HG03460 (cell line): Measurements from ENCODE around the gene AUNIP.

Experiments used
- ATAC-seq: cut with Tn5 transposase; IDR thresholded peaks from one replicate; pipeline ENCODE4 v1.9.1; 2021; ENCODE audit not compliant: unreplicated experiment

The AUNIP gene

GRCh38 chr1:25797939-25798338, 61.3 kb downstream of the AUNIP start:
- ATAC-seq = no peak

- ATAC-seq = no peak
Measured at GRCh38 chr1:25796811-25797458, 62.3 kb downstream of the AUNIP start.

- ATAC-seq = no peak
Measured at GRCh38 chr1:25795946-25796810, 63.1 kb downstream of the AUNIP start.

- ATAC-seq = no peak
Measured at GRCh38 chr1:25795211-25795610, 64.0 kb downstream of the AUNIP start.

GRCh38 chr1:25794325-25794724, 64.9 kb downstream of the AUNIP start:
- ATAC-seq = no peak

GRCh38 chr1:25793585-25794170, 65.6 kb downstream of the AUNIP start:
- no peak for ATAC-seq

GRCh38 chr1:25792115-25792514, 67.1 kb downstream of the AUNIP start:
- ATAC-seq = no peak

- no peak for ATAC-seq
Measured at GRCh38 chr1:25790472-25790871, 68.8 kb downstream of the AUNIP start.

GRCh38 chr1:25787760-25788166, 71.5 kb downstream of the AUNIP start:
- ATAC-seq = no peak

GRCh38 chr1:25786887-25787759, 72.1 kb downstream of the AUNIP start:
- ATAC-seq = no peak

- ATAC-seq = no peak
Measured at GRCh38 chr1:25785333-25786067, 73.8 kb downstream of the AUNIP start.

GRCh38 chr1:25784575-25785051, 74.6 kb downstream of the AUNIP start:
- ATAC-seq = no peak
